ENCODE results near the gene TIGAR.

DNA sequence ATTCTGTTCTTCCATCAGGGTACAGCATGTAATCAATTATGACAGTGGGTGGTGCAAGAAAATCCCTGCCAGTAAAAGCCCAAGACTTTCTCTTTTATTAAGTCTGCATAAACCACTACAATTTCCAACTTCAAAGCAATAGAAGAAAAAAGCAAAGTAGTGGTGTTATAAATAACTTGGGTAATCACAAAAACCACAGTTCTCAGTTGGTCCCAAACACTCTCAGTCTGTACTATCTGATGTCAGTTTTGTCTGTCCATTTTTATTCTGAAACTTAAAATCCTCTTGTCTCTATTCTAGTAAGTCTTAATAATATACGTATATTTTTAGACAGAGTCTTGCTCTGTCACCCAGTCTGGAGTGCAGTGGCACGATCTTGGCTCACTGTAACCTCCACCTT lies 8.8 kb upstream of the TIGAR start:
- TF ChIP-seq, protein P1, sequence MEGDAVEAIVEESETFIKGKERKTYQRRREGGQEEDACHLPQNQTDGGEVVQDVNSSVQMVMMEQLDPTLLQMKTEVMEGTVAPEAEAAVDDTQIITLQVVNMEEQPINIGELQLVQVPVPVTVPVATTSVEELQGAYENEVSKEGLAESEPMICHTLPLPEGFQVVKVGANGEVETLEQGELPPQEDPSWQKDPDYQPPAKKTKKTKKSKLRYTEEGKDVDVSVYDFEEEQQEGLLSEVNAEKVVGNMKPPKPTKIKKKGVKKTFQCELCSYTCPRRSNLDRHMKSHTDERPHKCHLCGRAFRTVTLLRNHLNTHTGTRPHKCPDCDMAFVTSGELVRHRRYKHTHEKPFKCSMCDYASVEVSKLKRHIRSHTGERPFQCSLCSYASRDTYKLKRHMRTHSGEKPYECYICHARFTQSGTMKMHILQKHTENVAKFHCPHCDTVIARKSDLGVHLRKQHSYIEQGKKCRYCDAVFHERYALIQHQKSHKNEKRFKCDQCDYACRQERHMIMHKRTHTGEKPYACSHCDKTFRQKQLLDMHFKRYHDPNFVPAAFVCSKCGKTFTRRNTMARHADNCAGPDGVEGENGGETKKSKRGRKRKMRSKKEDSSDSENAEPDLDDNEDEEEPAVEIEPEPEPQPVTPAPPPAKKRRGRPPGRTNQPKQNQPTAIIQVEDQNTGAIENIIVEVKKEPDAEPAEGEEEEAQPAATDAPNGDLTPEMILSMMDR (IDR thresholded peaks at IDR 0.05): no peak
- no peak for TF ChIP-seq EZH2 (IDR thresholded peaks at IDR 0.05; ENCODE audit: borderline replicate concordance, insufficient read depth, low read depth, low read length, poor library complexity, severe bottlenecking)
